Activated naive CD8-positive, alpha-beta T cell treated with anti-CD3 and anti-CD28 coated beads, Interleukin-2, amount 10 ng/mL, durations not matched to agents 7 days and 5 days (primary cell): Measurements from ENCODE around the gene CBFB. TPM values are rescaled to one million over a fixed set of nuclear protein-coding genes. Genes with fewer than 3 reads are reported as not detected.

Source experiments
- ATAC-seq: fragments of 150-1000 bp; cut with Tn5 transposase; one replicate; pipeline ENCODE4 v1.10.0; 2021; ENCODE audit warnings: low read depth, moderate library complexity
- POLR2A ChIA-PET: fragments of 350-600 bp; sonication (Branson Sonifier 250); formaldehyde crosslinking; loops from one replicate; lab custom pipeline; 2021; ENCODE audit warnings: antibody characterized with exemption; lab: Charles Lee
- DNase-seq: peaks from one replicate; pipeline ENCODE4 v3.0.0; 2021
- H3K27ac Mint-ChIP-seq: one replicate; pipeline ENCODE4 v1.8.0; 2022; ENCODE audit warnings: mild to moderate bottlenecking, mixed read lengths
- H3K27me3 Mint-ChIP-seq: one replicate; pipeline ENCODE4 v1.8.0; 2022; ENCODE audit warnings: mild to moderate bottlenecking, moderate library complexity, mixed read lengths
- H3K36me3 Mint-ChIP-seq: one replicate; pipeline ENCODE4 v1.8.0; 2021; ENCODE audit warnings: mild to moderate bottlenecking, mixed read lengths
- H3K4me1 Mint-ChIP-seq: one replicate; pipeline ENCODE4 v1.8.0; 2021; ENCODE audit warnings: mixed read lengths
- H3K4me3 Mint-ChIP-seq: one replicate; pipeline ENCODE4 v1.8.0; 2022; ENCODE audit warnings: mild to moderate bottlenecking, moderate library complexity, mixed read lengths
- H3K9me3 Mint-ChIP-seq: one replicate; pipeline ENCODE4 v1.8.0; 2021; ENCODE audit warnings: mixed read lengths
- total RNA-seq, 2 experiments: library from RNA; stranded (reverse); gene quantifications; one replicate each; pipeline ENCODE4 v1.2.3, GENCODE V29; 2021

CBFB gene
- total RNA-seq, 2 experiments from 2014 or later: 193 to 198 TPM

DNA sequence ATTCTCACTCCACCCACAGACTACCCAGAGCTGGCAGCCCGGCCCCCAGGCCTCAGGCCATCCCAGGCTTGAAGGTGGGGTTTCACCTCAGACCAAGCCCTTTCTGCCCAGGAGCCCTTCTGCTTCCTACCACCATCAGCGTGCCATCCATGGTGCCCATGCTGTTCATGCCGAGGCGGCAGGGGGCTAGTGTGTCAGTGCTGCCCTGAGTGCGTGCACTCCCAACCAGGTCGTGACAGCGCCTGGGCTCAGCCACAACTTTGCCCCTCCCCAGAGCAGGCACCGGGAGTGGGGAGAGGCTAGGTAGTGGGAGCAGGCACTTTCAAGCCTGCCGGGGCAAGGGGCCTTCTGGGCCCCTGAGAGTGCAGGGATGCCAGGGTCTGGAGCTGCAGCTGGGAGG is 113.4 kb downstream of the CBFB start:
- Mint-ChIP-seq H3K4me3 (no peak overlapping the region), H3K4me1 (no peaks in the 10 kb centered on the region), H3K36me3 (peaks cover 16% of the 10 kb centered on the region), H3K27ac (no peak overlapping the region), H3K9me3 (no peaks in the 10 kb centered on the region), H3K27me3 (no peaks in the 10 kb centered on the region)
- ATAC-seq (no peak), DNase-seq (no peak)
- POLR2A ChIA-PET: interaction anchor here (1.3 kb wide), 1 partner anchor 9 kb away, joined by 3 read pairs; the partner anchor contains the start of gene B3GNT9

- POLR2A ChIA-PET: no interaction called here
- DNase-seq (no peak), ATAC-seq (no peak)
- Mint-ChIP-seq H3K9me3 (no peaks in the 10 kb centered on the region), H3K4me3 (no peak overlapping the region), H3K36me3 (peaks cover 27% of the 10 kb centered on the region), H3K27me3 (peaks cover 2% of the 10 kb centered on the region), H3K4me1 (peaks cover 3% of the 10 kb centered on the region), H3K27ac (no peak overlapping the region)
These were observed 116.0 kb downstream of the CBFB start for GRCh38 chr16:67144943-67145342.

- peaks cover 2% of the 10 kb centered on the region for H3K27me3 Mint-ChIP-seq
These were observed 116.8 kb downstream of the CBFB start for GRCh38 chr16:67145746-67146145.

GRCh38 chr16:67146523-67147357 is 117.8 kb downstream of the CBFB start:
- POLR2A ChIA-PET: interaction anchor here (0.6 kb wide), 1 partner anchor 8 kb away, joined by 3 read pairs; no protein-coding TSS in a partner anchor
- H3K27me3 Mint-ChIP-seq: peaks cover 2% of the 10 kb centered on the region
- H3K27ac Mint-ChIP-seq: no peak overlapping the region
- DNase-seq: no peak
- H3K9me3 Mint-ChIP-seq: no peaks in the 10 kb centered on the region
- peaks cover 21% of the 10 kb centered on the region for H3K36me3 Mint-ChIP-seq
- ATAC-seq: no peak
- H3K4me3 Mint-ChIP-seq: no peak overlapping the region
- H3K4me1 Mint-ChIP-seq: peaks cover 10% of the 10 kb centered on the region

More at GRCh38 chr16:67145746-67146145, 116.8 kb downstream of the CBFB start:
- Mint-ChIP-seq H3K4me3 (no peak overlapping the region), H3K9me3 (no peaks in the 10 kb centered on the region), H3K36me3 (peaks cover 24% of the 10 kb centered on the region), H3K27ac (no peak overlapping the region), H3K4me1 (peaks cover 3% of the 10 kb centered on the region)
- ATAC-seq (no peak), DNase-seq (no peak)
- POLR2A ChIA-PET: no interaction called here

DNA sequence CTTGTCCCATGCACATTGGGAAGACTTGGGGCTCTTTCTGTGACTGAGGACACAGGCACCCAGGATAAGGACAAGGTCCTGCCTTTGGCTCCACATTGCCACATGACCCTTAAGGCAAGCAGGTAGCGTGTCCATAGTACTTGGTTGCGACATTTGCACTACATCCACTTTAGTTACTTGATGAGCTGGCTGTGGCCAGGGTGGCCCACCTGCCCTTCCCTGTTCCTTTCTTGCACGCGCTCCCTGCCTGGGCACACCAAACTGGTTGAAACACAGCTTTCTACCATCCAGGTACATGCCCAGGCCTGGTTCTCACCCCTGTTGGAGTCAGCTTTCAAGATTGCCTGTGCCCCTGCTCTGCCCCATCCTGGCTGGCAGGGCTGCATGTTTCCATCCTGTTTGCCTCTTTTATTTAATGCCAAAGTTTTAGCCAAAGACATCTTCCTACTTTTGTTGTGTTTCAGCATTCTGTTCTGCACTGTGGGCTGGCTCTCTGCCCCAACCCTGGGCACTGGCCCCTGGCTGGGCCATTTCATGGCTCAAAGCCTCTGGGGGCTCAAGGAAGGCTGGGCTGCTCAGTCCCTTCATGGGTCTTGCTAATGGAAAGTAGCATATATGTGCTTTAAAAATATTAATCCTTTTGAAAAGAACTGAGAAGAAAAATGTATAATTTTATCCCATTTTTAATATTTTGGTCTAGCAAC is 118.6 kb downstream of the CBFB start:
- Mint-ChIP-seq H3K4me3 (no peak overlapping the region), H3K9me3 (no peaks in the 10 kb centered on the region), H3K27ac (no peak overlapping the region), H3K36me3 (peaks cover 21% of the 10 kb centered on the region), H3K27me3 (peaks cover 2% of the 10 kb centered on the region), H3K4me1 (peaks cover 13% of the 10 kb centered on the region)
- ATAC-seq (no peak), DNase-seq (no peak)
- POLR2A ChIA-PET: interaction anchor here (0.6 kb wide), 1 partner anchor 9 kb away, joined by 3 read pairs; no protein-coding TSS in a partner anchor

DNA sequence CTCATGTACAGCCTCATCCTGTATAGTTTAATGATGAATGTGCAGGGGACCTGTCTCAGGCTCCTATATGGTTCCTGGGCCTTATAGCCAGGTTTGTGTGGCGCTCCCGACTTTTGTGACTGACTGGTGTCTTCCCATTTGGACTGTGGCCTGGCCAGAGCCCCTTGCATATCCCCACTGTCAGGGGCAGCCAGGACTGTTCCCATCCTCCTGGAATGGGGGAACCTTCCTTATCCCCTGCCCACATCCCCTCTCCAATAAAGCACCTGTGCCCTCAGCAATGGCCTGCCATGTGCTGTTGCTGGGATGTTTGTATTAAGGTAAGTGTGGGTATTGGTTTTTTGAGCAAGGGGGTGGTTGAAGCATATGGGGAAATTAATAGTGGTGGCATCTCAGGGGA is 119.3 kb downstream of the CBFB start:
- H3K4me3 Mint-ChIP-seq: no peak overlapping the region
- POLR2A ChIA-PET: interaction anchor here (1.0 kb wide), 1 partner anchor 34 kb away, joined by 5 read pairs; no protein-coding TSS in a partner anchor
- no peaks in the 10 kb centered on the region for H3K9me3 Mint-ChIP-seq
- ATAC-seq (no peak), DNase-seq (no peak)
- H3K36me3 Mint-ChIP-seq: peaks cover 22% of the 10 kb centered on the region
- peaks cover 5% of the 10 kb centered on the region for H3K27me3 Mint-ChIP-seq
- H3K4me1 Mint-ChIP-seq: peaks cover 19% of the 10 kb centered on the region
- H3K27ac Mint-ChIP-seq: peak overlapping the region; percentile 10

- Mint-ChIP-seq H3K27ac (peak overlapping the region; percentile 10), H3K4me3 (no peak overlapping the region), H3K36me3 (peaks cover 21% of the 10 kb centered on the region), H3K9me3 (no peaks in the 10 kb centered on the region), H3K27me3 (peaks cover 5% of the 10 kb centered on the region), H3K4me1 (peaks cover 22% of the 10 kb centered on the region)
- ATAC-seq: no peak
- POLR2A ChIA-PET: interaction anchor here (1.0 kb wide), 1 partner anchor 33 kb away, joined by 5 read pairs; no protein-coding TSS in a partner anchor
- no peak for DNase-seq
These were observed 119.8 kb downstream of the CBFB start for GRCh38 chr16:67148656-67149275.

- H3K4me1 Mint-ChIP-seq: peaks cover 27% of the 10 kb centered on the region
- peaks cover 5% of the 10 kb centered on the region for H3K27me3 Mint-ChIP-seq
- H3K4me3 Mint-ChIP-seq: peak overlapping the region; percentile 35
- POLR2A ChIA-PET: interaction anchor here (1.0 to 2.3 kb wide), 2 partner anchors 33 to 135 kb away, joined by 5 to 13 read pairs; no protein-coding TSS in a partner anchor
- peak overlapping the region; percentile 51 for H3K27ac Mint-ChIP-seq
- DNase-seq: no peak
- no peak for ATAC-seq
- H3K9me3 Mint-ChIP-seq: no peaks in the 10 kb centered on the region
- peaks cover 21% of the 10 kb centered on the region for H3K36me3 Mint-ChIP-seq
These were observed 120.5 kb downstream of the CBFB start for GRCh38 chr16:67149276-67150046.

DNA sequence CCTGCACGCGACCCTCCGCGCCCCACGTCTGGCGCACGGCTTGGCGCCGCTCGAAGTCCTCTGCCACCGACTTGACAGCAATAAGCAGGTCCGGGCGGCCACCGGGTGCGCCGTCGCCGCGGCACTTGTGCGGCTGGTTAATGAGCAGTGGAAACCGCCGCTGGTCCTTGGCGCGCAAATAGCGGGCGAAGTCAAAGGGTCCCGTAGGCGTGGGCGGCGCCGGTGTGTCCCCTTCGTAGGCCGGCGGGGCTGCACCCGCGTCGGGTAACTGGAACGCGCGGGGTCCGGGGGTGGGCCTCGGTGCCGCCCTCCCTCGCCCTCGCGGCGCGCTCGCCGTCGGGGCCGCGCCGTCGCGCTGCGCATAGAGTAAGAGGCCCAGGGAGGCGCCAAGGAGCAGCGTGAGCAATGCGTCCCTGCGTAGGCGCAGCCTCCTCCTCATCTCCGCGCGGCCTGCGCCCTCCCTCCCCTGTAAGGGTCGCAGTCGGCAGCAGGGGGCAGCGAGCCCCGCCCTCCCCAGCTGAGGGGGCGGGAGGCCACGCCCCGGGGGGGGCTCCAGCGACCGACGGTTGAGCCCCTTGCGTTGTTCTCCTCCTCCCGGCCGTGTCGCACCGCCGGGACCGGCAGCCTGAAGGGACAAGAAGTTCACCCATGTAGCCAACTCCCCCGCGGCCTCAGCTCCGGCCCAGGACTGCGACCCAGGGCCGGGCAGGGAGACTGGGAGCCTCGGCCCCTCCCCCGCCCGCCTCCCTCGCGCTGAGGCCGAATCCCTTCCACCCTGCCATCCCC is 121.3 kb downstream of the CBFB start:
- Mint-ChIP-seq H3K27me3 (peaks cover 5% of the 10 kb centered on the region), H3K36me3 (peaks cover 20% of the 10 kb centered on the region), H3K27ac (no peak overlapping the region), H3K9me3 (no peaks in the 10 kb centered on the region), H3K4me1 (peaks cover 29% of the 10 kb centered on the region), H3K4me3 (peak overlapping the region; percentile 74)
- ATAC-seq (peak; percentile 70), DNase-seq (peak; percentile 74)
- POLR2A ChIA-PET: interaction anchor here (0.6 to 2.8 kb wide), 10 partner anchors 10 to 298 kb away, joined by 3 to 16 read pairs (median 4); partner anchors contain the start of genes CBFB, FBXL8 and TRADD
